Measurements from ENCODE around the gene HSF2BP. TPM values are rescaled to one million over a fixed set of nuclear protein-coding genes. Genes with fewer than 3 reads are reported as not detected.
"Not testable (repeated sequence)": the region's sequence is repeated elsewhere in the genome, so short reads cannot be mapped to it uniquely, and the experiment has no call there.

HSF2BP gene
- total and polyA plus RNA-seq, 7 donors: 0.16 to 0.83 (median 0.46) TPM

DNA sequence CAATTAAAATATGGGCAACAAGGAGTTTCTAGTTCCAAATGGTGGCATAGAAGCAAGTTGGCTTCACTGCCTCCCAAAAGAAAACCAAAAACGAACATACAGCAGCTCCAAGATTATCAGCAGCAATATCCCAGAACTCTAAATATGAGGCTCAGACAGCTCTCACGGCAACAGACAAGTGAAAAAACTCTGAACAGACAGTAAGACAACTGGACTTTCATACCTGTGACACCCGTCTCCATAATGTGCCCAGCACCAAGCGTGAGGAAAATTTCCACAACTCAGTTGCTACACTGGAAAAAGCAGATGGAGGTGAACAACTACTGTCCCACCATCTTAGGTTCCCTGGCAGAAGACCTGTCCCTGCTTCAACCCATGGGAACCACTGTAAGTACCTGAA lies 39.9 kb downstream of the HSF2BP start:
- 23 to 73% methylated on average over 4 of the region's 4 CpGs for WGBS, 2 donors
- Histone ChIP-seq H3K27me3 (no peaks in the 10 kb centered on the region), H3K4me1 (no peaks in the 10 kb centered on the region), H3K4me3 (no peak overlapping the region), H3K9me3 (peaks cover 0 to 5% (median 2%) of the 10 kb centered on the region in 4 donors), H3K36me3 (no peaks in the 10 kb centered on the region), H3K27ac (no peak overlapping the region)
- DNase-seq: no peak
- TF ChIP-seq POLR2AphosphoS5 (IDR thresholded peaks at IDR 0.05): no peak
- TF ChIP-seq POLR2A (IDR thresholded peaks at IDR 0.05): no peak
- no peak for TF ChIP-seq EP300 (IDR thresholded peaks at IDR 0.05)
- TF ChIP-seq, protein P1, sequence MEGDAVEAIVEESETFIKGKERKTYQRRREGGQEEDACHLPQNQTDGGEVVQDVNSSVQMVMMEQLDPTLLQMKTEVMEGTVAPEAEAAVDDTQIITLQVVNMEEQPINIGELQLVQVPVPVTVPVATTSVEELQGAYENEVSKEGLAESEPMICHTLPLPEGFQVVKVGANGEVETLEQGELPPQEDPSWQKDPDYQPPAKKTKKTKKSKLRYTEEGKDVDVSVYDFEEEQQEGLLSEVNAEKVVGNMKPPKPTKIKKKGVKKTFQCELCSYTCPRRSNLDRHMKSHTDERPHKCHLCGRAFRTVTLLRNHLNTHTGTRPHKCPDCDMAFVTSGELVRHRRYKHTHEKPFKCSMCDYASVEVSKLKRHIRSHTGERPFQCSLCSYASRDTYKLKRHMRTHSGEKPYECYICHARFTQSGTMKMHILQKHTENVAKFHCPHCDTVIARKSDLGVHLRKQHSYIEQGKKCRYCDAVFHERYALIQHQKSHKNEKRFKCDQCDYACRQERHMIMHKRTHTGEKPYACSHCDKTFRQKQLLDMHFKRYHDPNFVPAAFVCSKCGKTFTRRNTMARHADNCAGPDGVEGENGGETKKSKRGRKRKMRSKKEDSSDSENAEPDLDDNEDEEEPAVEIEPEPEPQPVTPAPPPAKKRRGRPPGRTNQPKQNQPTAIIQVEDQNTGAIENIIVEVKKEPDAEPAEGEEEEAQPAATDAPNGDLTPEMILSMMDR (IDR thresholded peaks at IDR 0.05): no peak
- intact Hi-C loops (cut with DNase I): no loop called here

DNA sequence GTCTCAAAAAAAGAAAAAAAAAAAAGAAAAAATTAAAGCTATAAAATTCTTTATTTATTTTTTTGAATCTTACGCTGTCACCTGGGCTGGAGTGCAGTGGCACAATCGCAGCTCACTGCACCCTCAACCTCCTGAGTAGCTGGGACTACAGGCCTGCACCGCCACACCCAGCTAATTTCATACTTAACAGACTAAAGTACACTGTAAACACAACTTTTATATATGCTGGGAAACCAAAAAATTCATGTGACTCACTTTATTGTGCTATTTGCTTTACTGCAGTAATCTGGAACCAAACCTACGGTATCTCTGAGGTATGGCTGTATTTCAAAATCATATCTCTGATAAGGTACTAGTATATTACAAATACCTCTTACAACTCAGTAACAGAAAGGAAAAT lies 40.3 kb downstream of the HSF2BP start:
- Histone ChIP-seq H3K36me3 (no peaks in the 10 kb centered on the region), H3K4me1 (no peaks in the 10 kb centered on the region), H3K4me3 (no peak overlapping the region), H3K27ac (no peak overlapping the region), H3K9me3 (peaks cover 0 to 5% (median 2%) of the 10 kb centered on the region in 4 donors), H3K27me3 (no peaks in the 10 kb centered on the region)
- no peak for TF ChIP-seq POLR2A (IDR thresholded peaks at IDR 0.05)
- no peak for DNase-seq
- intact Hi-C loops (cut with DNase I): no loop called here
- 21 to 71% methylated on average over 4 of the region's 4 CpGs for WGBS, 2 donors

DNA sequence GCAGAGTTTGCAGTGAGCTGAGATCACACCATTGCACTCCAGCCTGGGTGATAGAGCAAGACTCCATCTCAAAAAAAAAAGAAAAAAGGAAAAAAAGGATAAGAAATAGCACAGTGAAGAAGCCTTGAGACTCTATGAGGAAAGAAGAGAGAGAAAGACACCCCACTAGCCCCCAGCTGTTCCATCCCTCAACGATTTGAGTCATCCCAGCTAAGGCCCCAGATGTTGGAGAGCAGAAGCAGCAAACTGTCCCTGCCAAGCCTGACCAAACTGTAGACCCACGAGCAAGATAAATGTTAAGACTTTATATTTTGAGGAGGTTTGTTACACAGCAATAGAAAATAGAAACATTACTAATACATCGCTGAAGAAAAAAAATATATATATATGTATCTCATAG lies 42.4 kb downstream of the HSF2BP start:
- H3K4me3 ChIP-seq; DNase-seq; H3K4me1 ChIP-seq; H3K9me3 ChIP-seq; H3K27me3 ChIP-seq; H3K27ac ChIP-seq; H3K36me3 ChIP-seq; intact Hi-C loops (cut with DNase I): not testable (repeated sequence)
- 88 to 91% methylated on average over 3 of the region's 3 CpGs for WGBS, 2 donors

DNA sequence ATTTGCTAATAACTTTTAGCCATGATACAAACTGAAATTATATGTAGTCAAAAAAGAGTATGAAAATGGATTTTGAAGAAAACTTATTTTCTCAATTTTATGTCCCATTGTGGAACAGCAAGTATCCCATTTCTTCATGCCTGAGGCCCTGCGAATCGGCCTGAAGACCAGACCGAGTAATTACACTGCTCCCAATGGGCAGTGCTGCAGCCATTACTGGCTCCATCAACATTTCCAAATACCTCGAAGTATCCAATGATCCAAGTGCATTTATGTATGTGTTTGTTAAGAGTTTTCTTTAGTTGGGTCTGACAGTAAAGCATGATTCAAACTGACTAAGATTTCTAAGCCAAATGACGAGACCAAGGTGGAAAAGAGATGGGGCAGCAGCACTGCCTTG lies 44.4 kb downstream of the HSF2BP start:
- Histone ChIP-seq H3K4me3 (no peak overlapping the region), H3K4me1 (peaks cover 0 to 25% (median 13%) of the 10 kb centered on the region in 4 donors), H3K9me3 (peaks cover 0 to 2% (median 0%) of the 10 kb centered on the region in 4 donors), H3K36me3 (no peaks in the 10 kb centered on the region), H3K27me3 (no peaks in the 10 kb centered on the region), H3K27ac (no peak overlapping the region)
- WGBS, 2 donors: 92 to 94% methylated on average over 5 of the region's 5 CpGs
- intact Hi-C loops (cut with DNase I): no loop called here
- TF ChIP-seq POLR2A (IDR thresholded peaks at IDR 0.05) (no peak), POLR2AphosphoS5 (IDR thresholded peaks at IDR 0.05) (no peak), EP300 (IDR thresholded peaks at IDR 0.05) (no peak)
- TF ChIP-seq, protein P1 (IDR thresholded peaks at IDR 0.05): no peak
- no peak for DNase-seq

DNA sequence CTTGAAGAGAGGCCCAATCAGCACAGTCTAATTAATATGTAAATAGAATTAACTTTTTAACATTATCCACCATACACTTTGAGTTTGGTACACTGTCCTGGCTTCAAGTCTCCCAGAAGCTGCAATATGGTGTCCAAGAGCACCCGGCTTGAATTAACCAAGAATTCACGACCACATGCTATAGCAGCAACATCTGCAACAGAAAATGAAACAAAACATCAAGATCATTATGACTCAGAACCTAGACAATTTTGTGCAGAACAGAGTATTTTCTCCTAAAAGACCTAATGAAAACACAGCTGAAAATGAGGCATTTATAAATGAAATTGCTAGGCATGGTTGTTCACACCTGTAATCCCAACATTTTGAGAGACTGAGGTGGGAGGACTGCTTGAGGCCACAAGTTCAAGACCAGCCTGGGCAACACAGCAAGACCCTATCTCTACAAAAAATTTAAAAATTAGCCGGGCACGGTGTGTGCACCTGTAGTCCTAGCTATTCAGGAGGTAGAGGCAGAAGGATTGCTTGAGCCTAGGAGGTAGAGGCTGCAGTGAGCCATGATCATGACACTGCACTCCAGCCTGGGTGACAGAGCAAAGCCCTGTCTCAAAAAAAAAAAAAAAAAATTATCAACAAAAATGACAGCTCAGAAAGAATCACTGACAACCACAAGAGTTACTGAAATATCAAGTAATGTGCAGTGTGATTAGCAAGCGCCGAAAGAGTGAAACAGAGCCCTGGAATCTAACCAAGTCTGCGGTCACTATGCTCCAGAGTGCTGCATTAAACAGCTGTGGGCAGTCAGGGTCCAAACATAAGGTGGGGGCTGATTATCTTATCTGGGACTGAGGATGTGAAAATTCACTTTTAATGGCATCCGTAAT lies 45.3 kb downstream of the HSF2BP start:
- 86 to 91% methylated on average over 8 of the region's 8 CpGs for whole genome bisulfite sequencing, 2 donors
- no peak for DNase-seq
- Histone ChIP-seq H3K36me3 (no peaks in the 10 kb centered on the region), H3K27me3 (no peaks in the 10 kb centered on the region), H3K4me3 (no peak overlapping the region), H3K27ac (no peak overlapping the region), H3K9me3 (no peaks in the 10 kb centered on the region), H3K4me1 (peaks cover 0 to 31% (median 20%) of the 10 kb centered on the region in 4 donors)
- intact Hi-C loops (cut with DNase I): no loop called here
- TF ChIP-seq EP300 (IDR thresholded peaks at IDR 0.05) (no peak), POLR2AphosphoS5 (IDR thresholded peaks at IDR 0.05) (no peak), POLR2A (IDR thresholded peaks at IDR 0.05) (no peak)
- TF ChIP-seq, protein P1 (IDR thresholded peaks at IDR 0.05): no peak
